Activated CD4-positive, alpha-beta T cell treated with anti-CD3 and anti-CD28 coated beads, Interleukin-2, amount 10 ng/mL, durations not matched to agents 24 days and 14 days (primary cell): ENCODE measurements around the gene PLEKHB1. TPM values are rescaled to one million over a fixed set of nuclear protein-coding genes. Genes with fewer than 3 reads are reported as not detected.
A peak's percentile ranks its signal among the peaks of the same experiment; 100 is the strongest.

Experiments used
- DNase-seq: peaks from one replicate; pipeline ENCODE4 v3.0.0; 2022
- H3K27ac Mint-ChIP-seq: one replicate; pipeline ENCODE4 v1.8.0; 2022; ENCODE audit warnings: mild to moderate bottlenecking, mixed read lengths
- H3K27me3 Mint-ChIP-seq: one replicate; pipeline ENCODE4 v1.8.0; 2022; ENCODE audit warnings: mixed read lengths
- H3K36me3 Mint-ChIP-seq: one replicate; pipeline ENCODE4 v1.8.0; 2022; ENCODE audit warnings: low read depth, mild to moderate bottlenecking, mixed read lengths
- H3K4me1 Mint-ChIP-seq: one replicate; pipeline ENCODE4 v1.8.0; 2021; ENCODE audit warnings: mixed read lengths
- H3K4me3 Mint-ChIP-seq: one replicate; pipeline ENCODE4 v1.8.0; 2022; ENCODE audit warnings: mild to moderate bottlenecking, moderate library complexity, mixed read lengths
- H3K9me3 Mint-ChIP-seq: one replicate; pipeline ENCODE4 v1.8.0; 2021; ENCODE audit warnings: mixed read lengths
- intact Hi-C: fragments of 100-400 bp; cut with micrococcal nuclease; formaldehyde crosslinking; loops from one replicate; pipeline ENCODE4 v1.15.1; 2023
- total RNA-seq: library from RNA; stranded (reverse); gene quantifications from 2 replicates; pipeline ENCODE4 v1.2.3, GENCODE V29; 2022

The PLEKHB1 gene
- total RNA-seq, 1 donor from 2014 or later, result 1.0 TPM

DNA sequence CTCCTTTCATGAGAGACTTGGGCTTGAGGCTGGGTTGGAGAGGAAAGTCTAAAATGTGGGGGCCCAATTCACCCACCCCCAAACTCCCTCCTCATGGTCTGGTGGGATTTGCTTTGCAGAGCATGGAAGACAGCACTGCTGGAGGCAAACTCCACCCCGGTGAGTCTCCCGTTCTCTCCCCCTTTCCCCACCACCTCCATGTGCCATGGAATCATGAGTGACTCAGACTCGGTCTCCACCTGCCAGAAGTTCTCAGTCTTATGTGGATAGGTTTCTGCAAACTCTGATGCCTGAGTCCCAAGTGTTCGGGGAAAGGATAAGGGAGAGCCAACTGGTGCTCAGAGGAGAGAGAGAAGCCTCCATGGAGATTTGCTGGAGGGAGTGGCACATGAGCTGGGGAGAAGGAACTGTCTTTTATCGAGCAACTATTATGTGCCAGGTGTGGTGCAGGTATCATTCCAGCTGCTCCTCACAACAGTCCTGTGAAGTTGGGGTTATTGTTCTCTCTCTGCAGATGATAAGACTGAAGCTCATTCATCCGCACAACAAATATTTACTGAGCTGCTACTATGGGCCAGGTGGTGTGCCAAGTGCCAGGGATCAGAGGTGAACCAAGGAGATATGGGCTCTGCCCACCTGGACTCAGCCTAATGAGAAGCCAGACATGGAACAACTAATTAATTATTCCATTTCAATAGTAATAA is 6.6 kb downstream of the PLEKHB1 start:
- H3K4me3 Mint-ChIP-seq, result no peak overlapping the region
- no peaks in the 10 kb centered on the region for H3K36me3 Mint-ChIP-seq
- H3K27me3 Mint-ChIP-seq, result no peaks in the 10 kb centered on the region
- H3K9me3 Mint-ChIP-seq, result no peaks in the 10 kb centered on the region
- DNase-seq, result no peak
- intact Hi-C loops, result no loop called here
- H3K4me1 Mint-ChIP-seq, result peaks cover 2% of the 10 kb centered on the region
- H3K27ac Mint-ChIP-seq, result no peak overlapping the region

DNA sequence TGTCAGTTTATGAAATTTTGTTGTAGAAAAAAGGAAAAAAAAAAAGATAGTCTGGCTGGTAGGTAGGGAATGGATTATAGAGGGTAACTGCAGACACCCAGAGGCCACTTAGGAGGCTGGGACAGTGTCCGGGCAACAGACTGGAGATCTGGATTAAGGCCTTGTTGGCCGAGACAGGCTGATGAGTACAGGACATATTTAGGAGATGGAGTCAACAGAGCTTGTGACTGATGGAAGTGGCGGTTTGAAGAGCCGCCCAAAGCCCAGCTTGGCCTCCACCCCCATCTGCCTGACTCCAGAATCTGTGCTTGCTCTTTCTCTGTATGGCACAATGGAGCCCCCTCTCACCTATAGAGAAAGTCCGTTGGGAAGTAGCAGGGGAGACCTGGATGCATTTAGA is 7.6 kb downstream of the PLEKHB1 start:
- no peaks in the 10 kb centered on the region for H3K27me3 Mint-ChIP-seq
- no peaks in the 10 kb centered on the region for H3K36me3 Mint-ChIP-seq
- H3K9me3 Mint-ChIP-seq, result no peaks in the 10 kb centered on the region
- H3K4me1 Mint-ChIP-seq, result no peaks in the 10 kb centered on the region
- H3K4me3 Mint-ChIP-seq, result no peak overlapping the region
- no peak for DNase-seq
- H3K27ac Mint-ChIP-seq, result no peak overlapping the region
- intact Hi-C loops, result no loop called here

DNA sequence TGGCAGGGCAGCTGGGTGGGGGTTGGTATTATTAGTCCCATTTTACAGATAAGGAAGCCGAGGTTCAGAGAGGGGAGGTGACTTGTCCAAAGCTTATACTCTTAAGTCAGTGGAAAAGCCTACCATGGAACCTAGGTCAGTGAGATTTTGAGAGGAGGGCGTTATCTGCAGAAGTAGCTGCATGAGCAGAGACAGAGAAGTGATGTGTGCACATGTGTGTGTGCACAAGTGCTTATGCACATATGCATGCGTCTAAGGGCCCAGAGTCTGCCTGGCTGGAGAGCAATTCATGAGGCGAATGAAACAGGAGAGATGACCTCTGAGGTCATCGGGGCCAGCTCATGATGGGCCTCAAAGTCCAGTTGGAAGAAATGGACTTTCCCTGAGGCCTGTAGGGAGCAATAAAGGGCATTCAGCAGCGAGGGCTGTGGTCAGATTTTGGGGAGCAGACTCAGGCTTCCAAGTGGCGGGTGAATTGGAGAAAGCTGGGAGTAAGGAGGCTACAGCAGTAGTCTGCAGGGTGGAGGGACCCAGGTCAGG is 8.2 kb downstream of the PLEKHB1 start:
- Mint-ChIP-seq H3K27me3 (no peaks in the 10 kb centered on the region), H3K36me3 (no peaks in the 10 kb centered on the region), H3K4me1 (no peaks in the 10 kb centered on the region), H3K27ac (no peak overlapping the region), H3K9me3 (no peaks in the 10 kb centered on the region), H3K4me3 (no peak overlapping the region)
- no peak for DNase-seq
- intact Hi-C loops, result no loop called here

GRCh38 chr11:73655686-73656085 is 9.3 kb downstream of the PLEKHB1 start:
- DNase-seq, result no peak

GRCh38 chr11:73656985-73657384 is 10.6 kb downstream of the PLEKHB1 start:
- DNase-seq, result no peak
- Mint-ChIP-seq H3K4me1 (peaks cover 3% of the 10 kb centered on the region), H3K9me3 (no peaks in the 10 kb centered on the region), H3K36me3 (no peaks in the 10 kb centered on the region), H3K27me3 (no peaks in the 10 kb centered on the region), H3K27ac (no peak overlapping the region), H3K4me3 (no peak overlapping the region)
- intact Hi-C loops, result no loop called here

More at GRCh38 chr11:73655686-73656085, 9.3 kb downstream of the PLEKHB1 start:
- H3K27ac Mint-ChIP-seq, result no peak overlapping the region
- no peak overlapping the region for H3K4me3 Mint-ChIP-seq
- no peaks in the 10 kb centered on the region for H3K4me1 Mint-ChIP-seq
- H3K9me3 Mint-ChIP-seq, result no peaks in the 10 kb centered on the region
- H3K36me3 Mint-ChIP-seq, result no peaks in the 10 kb centered on the region
- H3K27me3 Mint-ChIP-seq, result no peaks in the 10 kb centered on the region
- intact Hi-C loops, result no loop called here

GRCh38 chr11:73659961-73660360 is 13.6 kb downstream of the PLEKHB1 start:
- H3K9me3 Mint-ChIP-seq, result no peaks in the 10 kb centered on the region
- intact Hi-C loops, result loop anchor here (1.0 kb wide), 1 partner anchor 309 kb away; no protein-coding TSS in a partner anchor
- no peak overlapping the region for H3K4me3 Mint-ChIP-seq
- H3K4me1 Mint-ChIP-seq, result peaks cover 7% of the 10 kb centered on the region
- no peaks in the 10 kb centered on the region for H3K27me3 Mint-ChIP-seq
- no peak for DNase-seq
- no peak overlapping the region for H3K27ac Mint-ChIP-seq
- no peaks in the 10 kb centered on the region for H3K36me3 Mint-ChIP-seq

GRCh38 chr11:73660497-73661034 is 14.2 kb downstream of the PLEKHB1 start:
- no peaks in the 10 kb centered on the region for H3K36me3 Mint-ChIP-seq
- H3K4me1 Mint-ChIP-seq, result peaks cover 7% of the 10 kb centered on the region
- intact Hi-C loops, result loop anchor here (1.0 kb wide), 2 partner anchors 34 to 309 kb away; no protein-coding TSS in a partner anchor
- H3K27me3 Mint-ChIP-seq, result no peaks in the 10 kb centered on the region
- H3K27ac Mint-ChIP-seq, result no peak overlapping the region
- H3K9me3 Mint-ChIP-seq, result no peaks in the 10 kb centered on the region
- H3K4me3 Mint-ChIP-seq, result peak overlapping the region; percentile 50
- no peak for DNase-seq

GRCh38 chr11:73661035-73661628 is 14.8 kb downstream of the PLEKHB1 start:
- peak; percentile 95 for DNase-seq
- Mint-ChIP-seq H3K9me3 (no peaks in the 10 kb centered on the region), H3K36me3 (no peaks in the 10 kb centered on the region), H3K27ac (no peak overlapping the region), H3K4me1 (peaks cover 7% of the 10 kb centered on the region), H3K4me3 (peak overlapping the region; percentile 50), H3K27me3 (no peaks in the 10 kb centered on the region)
- intact Hi-C loops, result loop anchor here (1.0 kb wide), 1 partner anchor 35 kb away; no protein-coding TSS in a partner anchor

DNA sequence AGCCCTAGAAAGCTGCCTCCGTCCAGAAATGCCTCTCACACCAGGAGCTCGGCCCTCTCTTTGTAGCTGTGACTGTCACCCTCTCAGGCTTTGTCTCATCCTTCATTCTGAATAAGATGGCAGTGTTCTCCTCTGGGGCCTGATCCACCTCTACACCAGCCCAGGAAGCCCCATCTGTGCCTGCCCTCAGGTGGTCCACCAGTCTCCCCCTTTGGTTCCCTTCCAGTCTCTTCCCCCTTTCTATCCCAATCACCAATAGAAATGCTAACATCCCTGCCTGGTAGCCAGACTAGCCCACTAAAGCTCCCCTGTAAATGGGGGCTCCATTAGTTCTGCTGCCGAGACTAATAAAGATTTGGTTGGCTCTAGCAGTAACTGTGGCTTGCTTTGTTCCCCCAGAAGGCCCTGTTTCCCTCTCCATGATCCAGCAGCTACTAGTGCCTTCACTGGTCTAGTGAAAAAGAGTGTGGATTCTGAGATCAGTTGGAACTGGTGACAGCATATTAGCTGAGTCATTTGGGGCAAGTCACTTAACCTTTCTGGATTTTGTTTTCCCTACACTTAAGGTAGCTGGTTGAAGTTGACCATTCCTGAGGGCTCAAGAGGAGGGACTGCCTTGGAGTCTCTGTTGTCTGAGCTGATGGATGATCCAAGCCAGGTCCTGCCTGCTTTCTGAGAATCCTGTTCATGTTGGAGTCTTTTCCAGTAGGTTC is 16.2 kb downstream of the PLEKHB1 start:
- no peak overlapping the region for H3K4me3 Mint-ChIP-seq
- no peaks in the 10 kb centered on the region for H3K27me3 Mint-ChIP-seq
- H3K36me3 Mint-ChIP-seq, result no peaks in the 10 kb centered on the region
- no peak for DNase-seq
- intact Hi-C loops, result no loop called here
- no peak overlapping the region for H3K27ac Mint-ChIP-seq
- no peaks in the 10 kb centered on the region for H3K9me3 Mint-ChIP-seq
- peaks cover 7% of the 10 kb centered on the region for H3K4me1 Mint-ChIP-seq

DNA sequence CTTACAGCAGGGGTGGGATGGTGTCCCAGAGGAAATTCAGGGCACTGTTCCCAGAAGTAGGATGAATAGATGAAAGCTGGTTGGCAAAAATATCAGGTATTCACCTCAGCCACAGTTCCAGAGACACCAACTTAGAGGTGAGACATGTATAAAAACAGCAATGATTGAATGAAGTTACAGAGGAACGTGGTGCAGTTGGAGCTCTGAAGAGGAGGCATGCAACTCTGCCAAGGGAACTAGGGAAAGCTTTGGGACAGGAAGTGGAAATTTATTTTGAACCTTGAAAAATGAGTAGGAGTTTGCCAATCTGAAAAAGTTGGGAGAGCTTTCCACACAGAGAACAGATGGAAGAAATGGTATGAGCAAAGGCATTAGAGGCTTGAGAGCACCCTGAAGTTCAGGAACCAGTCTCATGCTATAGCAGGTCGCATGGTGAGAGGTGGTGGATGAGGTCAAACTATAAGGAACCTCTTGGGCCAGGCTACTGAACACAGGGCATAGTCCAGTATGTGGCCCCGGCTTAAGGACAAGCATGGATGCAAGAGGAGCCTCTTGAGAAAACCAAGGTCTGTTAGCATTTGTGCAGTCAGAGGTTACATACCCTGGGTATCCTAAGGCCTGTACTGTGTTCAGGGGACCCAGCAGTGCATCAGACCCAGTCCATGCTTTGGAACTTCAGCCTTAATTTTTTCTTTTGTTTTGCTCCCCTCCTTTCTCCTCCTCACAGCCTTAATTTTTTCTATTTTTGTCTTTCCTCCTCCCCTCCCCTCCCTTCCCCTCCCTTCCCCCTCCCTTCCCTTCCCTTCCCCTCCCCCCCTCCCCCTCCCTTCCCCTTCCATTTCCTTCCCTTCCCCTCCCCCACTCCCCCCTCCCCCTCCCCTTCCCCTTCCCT is 17.5 kb downstream of the PLEKHB1 start:
- intact Hi-C loops, result no loop called here
- H3K4me3 Mint-ChIP-seq, result no peak overlapping the region
- no peak for DNase-seq
- no peaks in the 10 kb centered on the region for H3K27me3 Mint-ChIP-seq
- H3K9me3 Mint-ChIP-seq, result no peaks in the 10 kb centered on the region
- H3K4me1 Mint-ChIP-seq, result peaks cover 7% of the 10 kb centered on the region
- H3K36me3 Mint-ChIP-seq, result no peaks in the 10 kb centered on the region
- no peak overlapping the region for H3K27ac Mint-ChIP-seq

GRCh38 chr11:73664877-73665276 is 18.5 kb downstream of the PLEKHB1 start:
- no peak for DNase-seq
- Mint-ChIP-seq H3K9me3 (no peaks in the 10 kb centered on the region), H3K4me3 (no peak overlapping the region), H3K27me3 (no peaks in the 10 kb centered on the region), H3K27ac (no peak overlapping the region), H3K4me1 (peaks cover 9% of the 10 kb centered on the region), H3K36me3 (no peaks in the 10 kb centered on the region)
- intact Hi-C loops, result no loop called here

GRCh38 chr11:73667891-73668290 is 21.5 kb downstream of the PLEKHB1 start:
- no peaks in the 10 kb centered on the region for H3K9me3 Mint-ChIP-seq
- H3K4me1 Mint-ChIP-seq, result peaks cover 6% of the 10 kb centered on the region
- intact Hi-C loops, result no loop called here
- no peaks in the 10 kb centered on the region for H3K36me3 Mint-ChIP-seq
- H3K27ac Mint-ChIP-seq, result no peak overlapping the region
- H3K4me3 Mint-ChIP-seq, result no peak overlapping the region
- H3K27me3 Mint-ChIP-seq, result no peaks in the 10 kb centered on the region
- no peak for DNase-seq

DNA sequence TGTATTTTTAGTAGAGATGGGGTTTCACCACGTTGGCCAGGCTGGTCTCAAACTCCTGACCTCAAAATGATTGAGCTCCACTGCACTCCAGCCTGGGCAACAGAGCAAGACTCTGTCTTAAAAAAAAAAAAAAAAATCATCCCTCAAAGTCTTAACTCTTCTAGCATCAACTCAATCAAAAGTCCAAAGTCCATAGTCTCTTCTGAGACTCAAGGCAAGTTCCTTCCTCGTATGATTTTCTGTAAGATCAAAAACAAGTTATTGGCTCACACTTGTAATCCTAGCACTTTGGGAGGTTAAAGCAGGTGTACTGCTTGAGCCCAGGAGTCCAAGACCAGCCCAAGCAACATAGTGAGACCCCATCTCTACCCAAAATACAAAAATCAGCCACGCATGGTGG is 24.4 kb downstream of the PLEKHB1 start:
- Mint-ChIP-seq H3K9me3 (no peaks in the 10 kb centered on the region), H3K4me3 (no peak overlapping the region), H3K27ac (no peak overlapping the region), H3K4me1 (peaks cover 1% of the 10 kb centered on the region), H3K27me3 (no peaks in the 10 kb centered on the region), H3K36me3 (peaks cover 2% of the 10 kb centered on the region)
- intact Hi-C loops, result no loop called here
- no peak for DNase-seq
